GM12878 (cell line): ENCODE measurements around the gene RPL38. TPM values are rescaled to one million over a fixed set of nuclear protein-coding genes. Genes with fewer than 3 reads are reported as not detected.
"Not testable (repeated sequence)": the region's sequence is repeated elsewhere in the genome, so short reads cannot be mapped to it uniquely, and the experiment has no call there.

Experiments used
- ATAC-seq: fragments of 200-7000 bp; cut with Tn5 transposase; 3 replicates; pipeline ENCODE4 v1.9.1; 2020; ENCODE audit warnings: mild to moderate bottlenecking, moderate library complexity
- BruUV-seq: library from RNA; stranded (reverse); fragments of 400-500 nt; replicated peaks from 2 replicates; lab custom pipeline; 2021; lab: Mats Ljungman, UMichigan
- CTCF ChIA-PET: fragments of 300-600 bp; sonication (Branson Sonifier 250); formaldehyde crosslinking; extraction: SDS; loops from one replicate; lab custom pipeline; 2021; ENCODE audit warnings: inconsistent platforms; lab: Yijun Ruan, JAX
- POLR2A ChIA-PET: fragments of 350-600 bp; formaldehyde crosslinking; extraction: SDS; loops from one replicate; lab custom pipeline; 2021; ENCODE audit warnings: inconsistent platforms; lab: Charles Lee
- RAD21 ChIA-PET: fragments of 300-600 bp; sonication (Branson Sonifier 250); formaldehyde crosslinking; loops from one replicate; lab custom pipeline; 2023; ENCODE audit warnings: antibody characterized with exemption; ENCODE audit not compliant: unreplicated experiment; lab: Charles Lee
- SMC1A ChIA-PET: fragments of 300-600 bp; sonication (Branson Sonifier 250); formaldehyde crosslinking; loops from one replicate; lab custom pipeline; 2023; ENCODE audit not compliant: unreplicated experiment, uncharacterized antibody; lab: Charles Lee
- DNase-seq: peaks from one replicate; pipeline ENCODE4 v3.0.0-alpha.2; 2011; ENCODE audit warnings: low read depth, low spot score
- FAIRE-seq: peaks from 3 replicates; lab custom pipeline; 2011; peaks lifted over from hg19 to GRCh38; lab: Jason Lieb, UNC
- H2AFZ ChIP-seq: 2 replicates; pipeline ENCODE4 v1.6.0; 2011; ENCODE audit warnings: low read depth, low read length, control low read depth; ENCODE audit not compliant: control insufficient read depth
- H3K27ac ChIP-seq: 2 replicates; pipeline ENCODE4 v1.5.1; 2011; ENCODE audit warnings: control low read depth; ENCODE audit not compliant: control insufficient read depth, insufficient read depth
- H3K27me3 ChIP-seq, 2 experiments: replicated peaks in 1 of 2; 2 replicates each; pipeline versions ENCODE4 v1.6.0 to v1.6.1; 2011; ENCODE audit warnings: low read length in 1 of 2; ENCODE audit not compliant: control insufficient read depth in 2 of 2, insufficient read depth in 2 of 2
- H3K36me3 ChIP-seq, 2 experiments: 2 replicates each; pipeline ENCODE4 v1.5.1; 2011; ENCODE audit warnings: low read length in 1 of 2; ENCODE audit not compliant: control insufficient read depth in 2 of 2, insufficient read depth in 2 of 2
- H3K4me1 ChIP-seq: 2 replicates; pipeline ENCODE4 v1.6.1; 2011; ENCODE audit warnings: mild to moderate bottlenecking, low read length, moderate library complexity, mixed read lengths; ENCODE audit not compliant: control insufficient read depth, insufficient read depth
- H3K4me2 ChIP-seq: 2 replicates; pipeline ENCODE4 v1.6.0; 2011; ENCODE audit warnings: control low read depth; ENCODE audit not compliant: control insufficient read depth, insufficient read depth
- H3K4me3 ChIP-seq: fragments of 200-600 bp; sonication (generic); 2 replicates; pipeline ENCODE4 v1.5.1; 2016
- H3K79me2 ChIP-seq: 2 replicates; pipeline ENCODE4 v1.6.0; 2011; ENCODE audit warnings: low read length; ENCODE audit not compliant: control insufficient read depth, insufficient read depth
- H3K9ac ChIP-seq: 2 replicates; pipeline ENCODE4 v1.8.0; 2011; ENCODE audit warnings: low read length, control low read depth, mixed read lengths; ENCODE audit not compliant: control insufficient read depth, insufficient read depth
- H3K9me3 ChIP-seq: replicated peaks from 3 replicates; pipeline ENCODE4 v1.5.1; 2011; ENCODE audit warnings: mild to moderate bottlenecking, low read length; ENCODE audit not compliant: control insufficient read depth, insufficient read depth
- H4K20me1 ChIP-seq: 2 replicates; pipeline ENCODE4 v1.6.0; 2011; ENCODE audit not compliant: control insufficient read depth, insufficient read depth
- BACH1 ChIP-seq: fragments of 450-650 bp; IDR thresholded peaks from 2 replicates; pipeline ENCODE4 v1.6.1; 2017; ENCODE audit warnings: mild to moderate bottlenecking, borderline replicate concordance
- FOXK2 ChIP-seq: fragments of 450-650 bp; IDR thresholded peaks from 2 replicates; pipeline ENCODE4 v1.6.1; 2017; ENCODE audit warnings: mild to moderate bottlenecking, moderate library complexity
- MEF2A ChIP-seq: IDR thresholded peaks from 2 replicates; pipeline ENCODE4 v1.6.1; 2011; ENCODE audit warnings: low read depth, mild to moderate bottlenecking, low read length, moderate library complexity; ENCODE audit not compliant: insufficient read depth
- NFIC ChIP-seq: IDR thresholded peaks from 2 replicates; pipeline ENCODE4 v1.6.1; 2012; ENCODE audit warnings: low read depth, mild to moderate bottlenecking, inconsistent platforms, low read length, moderate library complexity
- NFXL1 ChIP-seq: fragments of 450-650 bp; IDR thresholded peaks from 2 replicates; pipeline ENCODE4 v1.6.1; 2017; ENCODE audit warnings: antibody characterized with exemption, mild to moderate bottlenecking, borderline replicate concordance
- SIX5 ChIP-seq: IDR thresholded peaks from 2 replicates; pipeline ENCODE4 v1.6.1; 2011; ENCODE audit warnings: mild to moderate bottlenecking, low read depth, low read length, moderate library complexity; ENCODE audit not compliant: severe bottlenecking
- WGBS: methylation state at CpG from one replicate; pipeline ENCODE4 v1.1.6; 2016; ENCODE audit warnings: low lambda C conversion rate; ENCODE audit not compliant: insufficient replicate concordance, insufficient coverage; ENCODE audit errors: missing lambda C conversion rate; 5-methylcytosine and 5-hydroxymethylcytosine counted together
- in situ Hi-C: fragments of 300-500 bp; cut with MboI; formaldehyde crosslinking; loops from 9 replicates; pipeline ENCODE4 v1.14.3; 2018; ENCODE audit warnings: mixed read lengths
- intact Hi-C: fragments of 100-400 bp; cut with micrococcal nuclease; formaldehyde crosslinking; loops from one replicate; pipeline ENCODE4 v1.14.2; 2022; ENCODE audit not compliant: unreplicated experiment
- polyA plus RNA-seq, 11 experiments: library from polyadenylated mRNA; depleted of rRNA in 4 of 11; unstranded in 6 of 11; stranded (reverse) in 5 of 11; fragments of >200 nt; fragmentation: Nextera tagmentation in 4 of 11; fragmentation: Illumina TruSeq in 1 of 11; extraction: Ambion mirVana in 4 of 11; extraction: Trizol in 1 of 11; gene quantifications; 1 replicate in 1 of 11; 2 replicates in 10 of 11; pipeline versions ENCODE4 v1.2.1 to v1.2.3, GENCODE V29; 2011 to 2016; ENCODE audit warnings: inconsistent platforms in 2 of 11, missing spikeins in 2 of 11, low read depth in 1 of 11
- total RNA-seq, 4 experiments: library from RNA; depleted of rRNA in 3 of 4; stranded (reverse); fragments of >200 nt in 3 of 4; fragmentation: Illumina TruSeq in 1 of 4; extraction: Trizol in 1 of 4; gene quantifications; 2 replicates each; pipeline versions ENCODE4 v1.2.1 to v1.2.3, GENCODE V29; 2013 to 2021
- TF ChIP-seq, protein P1 (sequence below): fragments of 450-650 bp; formaldehyde crosslinking; IDR thresholded peaks from 2 replicates; pipeline ENCODE4 v1.5.0; 2022; ENCODE audit warnings: mild to moderate bottlenecking, missing genetic modification characterization
- TF ChIP-seq, protein P2 (sequence below): fragments of 450-650 bp; conservative IDR thresholded peaks from 2 replicates; pipeline ENCODE4 v1.6.1; 2017; ENCODE audit warnings: mild to moderate bottlenecking, moderate library complexity

The RPL38 gene
- total and polyA plus RNA-seq, 10 of the 15 experiments (the other 5 are each of a cell fraction or from before 2014, with no cell fraction given): 1,318 to 4,938 (median 2,673) TPM

DNA sequence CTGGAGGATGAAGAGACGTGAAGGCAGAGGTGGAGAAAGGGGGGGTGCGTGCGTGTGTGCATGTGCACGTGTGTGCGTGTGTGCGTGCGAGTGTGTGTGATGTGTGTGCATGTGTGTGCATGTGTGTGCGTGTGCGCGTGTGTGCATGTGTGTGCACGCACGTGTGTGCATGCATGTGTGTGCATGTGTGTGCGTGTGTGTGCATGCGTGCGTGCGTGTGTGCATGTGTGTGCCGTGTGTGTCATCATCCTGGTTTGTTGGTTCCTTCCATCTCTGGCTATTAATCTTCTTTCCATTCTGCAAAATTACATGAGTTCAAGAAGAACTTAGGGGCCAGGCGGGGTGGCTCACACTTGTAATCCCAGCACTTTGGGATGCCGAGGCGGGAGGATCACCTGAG lies 17.0 kb upstream of the RPL38 start (continued):
- no peak for TF ChIP-seq MEF2A
- no peak for TF ChIP-seq FOXK2
- TF ChIP-seq SIX5: no peak
- TF ChIP-seq NFIC: no peak
- TF ChIP-seq, all 136 proteins: peak for 3

DNA sequence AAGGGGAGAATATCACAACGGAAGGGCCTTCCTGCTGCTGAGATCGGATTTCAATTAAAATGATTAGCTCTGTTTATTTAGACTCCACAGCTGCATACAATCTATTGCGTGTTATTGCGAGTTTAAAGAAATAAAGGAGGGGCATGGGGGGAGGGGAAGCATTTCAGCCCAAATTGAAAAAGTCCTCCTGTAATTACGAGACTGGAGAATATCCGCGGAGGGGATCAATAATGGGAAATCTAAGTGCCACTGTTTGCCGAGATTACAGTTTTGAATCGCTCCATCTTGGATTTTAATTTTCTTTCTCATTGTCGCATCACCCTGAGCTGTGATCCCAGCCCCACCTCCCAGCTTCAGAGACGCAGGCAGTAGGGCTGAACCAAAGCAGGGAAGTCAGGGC lies 15.7 kb upstream of the RPL38 start:
- Histone ChIP-seq H3K79me2 (no peaks in the 10 kb centered on the region), H3K36me3 (no peaks in the 10 kb centered on the region), H4K20me1 (no peaks in the 10 kb centered on the region), H3K4me3 (no peak overlapping the region), H3K27me3 (no peaks in the 10 kb centered on the region; a peak in 1 of 4 replicates), H3K9me3 (no peaks in the 10 kb centered on the region), H3K4me1 (no peaks in the 10 kb centered on the region; the same call in 1 of the 2 replicates), H3K4me2 (no peak overlapping the region), H3K27ac (no peak overlapping the region), H3K9ac (no peak overlapping the region), H2AFZ (no peak overlapping the region)
- RAD21 ChIA-PET: no interaction called here
- SMC1A ChIA-PET: no interaction called here
- POLR2A ChIA-PET: no interaction called here
- BruUV-seq: no TSS peak
- CTCF ChIA-PET: interaction anchor here (1.7 kb wide), 1 partner anchor 13 kb away, joined by 6 read pairs; no protein-coding TSS in a partner anchor
- TF ChIP-seq BACH1: no peak
- TF ChIP-seq, protein P1, sequence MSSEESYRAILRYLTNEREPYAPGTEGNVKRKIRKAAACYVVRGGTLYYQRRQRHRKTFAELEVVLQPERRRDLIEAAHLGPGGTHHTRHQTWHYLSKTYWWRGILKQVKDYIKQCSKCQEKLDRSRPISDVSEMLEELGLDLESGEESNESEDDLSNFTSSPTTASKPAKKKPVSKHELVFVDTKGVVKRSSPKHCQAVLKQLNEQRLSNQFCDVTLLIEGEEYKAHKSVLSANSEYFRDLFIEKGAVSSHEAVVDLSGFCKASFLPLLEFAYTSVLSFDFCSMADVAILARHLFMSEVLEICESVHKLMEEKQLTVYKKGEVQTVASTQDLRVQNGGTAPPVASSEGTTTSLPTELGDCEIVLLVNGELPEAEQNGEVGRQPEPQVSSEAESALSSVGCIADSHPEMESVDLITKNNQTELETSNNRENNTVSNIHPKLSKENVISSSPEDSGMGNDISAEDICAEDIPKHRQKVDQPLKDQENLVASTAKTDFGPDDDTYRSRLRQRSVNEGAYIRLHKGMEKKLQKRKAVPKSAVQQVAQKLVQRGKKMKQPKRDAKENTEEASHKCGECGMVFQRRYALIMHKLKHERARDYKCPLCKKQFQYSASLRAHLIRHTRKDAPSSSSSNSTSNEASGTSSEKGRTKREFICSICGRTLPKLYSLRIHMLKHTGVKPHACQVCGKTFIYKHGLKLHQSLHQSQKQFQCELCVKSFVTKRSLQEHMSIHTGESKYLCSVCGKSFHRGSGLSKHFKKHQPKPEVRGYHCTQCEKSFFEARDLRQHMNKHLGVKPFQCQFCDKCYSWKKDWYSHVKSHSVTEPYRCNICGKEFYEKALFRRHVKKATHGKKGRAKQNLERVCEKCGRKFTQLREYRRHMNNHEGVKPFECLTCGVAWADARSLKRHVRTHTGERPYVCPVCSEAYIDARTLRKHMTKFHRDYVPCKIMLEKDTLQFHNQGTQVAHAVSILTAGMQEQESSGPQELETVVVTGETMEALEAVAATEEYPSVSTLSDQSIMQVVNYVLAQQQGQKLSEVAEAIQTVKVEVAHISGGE (CRISPR knock-in tag): no peak
- no peak for TF ChIP-seq NFXL1
- TF ChIP-seq, protein P2, sequence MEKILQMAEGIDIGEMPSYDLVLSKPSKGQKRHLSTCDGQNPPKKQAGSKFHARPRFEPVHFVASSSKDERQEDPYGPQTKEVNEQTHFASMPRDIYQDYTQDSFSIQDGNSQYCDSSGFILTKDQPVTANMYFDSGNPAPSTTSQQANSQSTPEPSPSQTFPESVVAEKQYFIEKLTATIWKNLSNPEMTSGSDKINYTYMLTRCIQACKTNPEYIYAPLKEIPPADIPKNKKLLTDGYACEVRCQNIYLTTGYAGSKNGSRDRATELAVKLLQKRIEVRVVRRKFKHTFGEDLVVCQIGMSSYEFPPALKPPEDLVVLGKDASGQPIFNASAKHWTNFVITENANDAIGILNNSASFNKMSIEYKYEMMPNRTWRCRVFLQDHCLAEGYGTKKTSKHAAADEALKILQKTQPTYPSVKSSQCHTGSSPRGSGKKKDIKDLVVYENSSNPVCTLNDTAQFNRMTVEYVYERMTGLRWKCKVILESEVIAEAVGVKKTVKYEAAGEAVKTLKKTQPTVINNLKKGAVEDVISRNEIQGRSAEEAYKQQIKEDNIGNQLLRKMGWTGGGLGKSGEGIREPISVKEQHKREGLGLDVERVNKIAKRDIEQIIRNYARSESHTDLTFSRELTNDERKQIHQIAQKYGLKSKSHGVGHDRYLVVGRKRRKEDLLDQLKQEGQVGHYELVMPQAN: no peak
- 47% methylated on average over 11 of the region's 11 CpGs for WGBS
- in situ Hi-C loops (no loop called here), intact Hi-C loops (no loop called here)
- ATAC-seq (no peak), FAIRE-seq (no peak), DNase-seq (no peak)

DNA sequence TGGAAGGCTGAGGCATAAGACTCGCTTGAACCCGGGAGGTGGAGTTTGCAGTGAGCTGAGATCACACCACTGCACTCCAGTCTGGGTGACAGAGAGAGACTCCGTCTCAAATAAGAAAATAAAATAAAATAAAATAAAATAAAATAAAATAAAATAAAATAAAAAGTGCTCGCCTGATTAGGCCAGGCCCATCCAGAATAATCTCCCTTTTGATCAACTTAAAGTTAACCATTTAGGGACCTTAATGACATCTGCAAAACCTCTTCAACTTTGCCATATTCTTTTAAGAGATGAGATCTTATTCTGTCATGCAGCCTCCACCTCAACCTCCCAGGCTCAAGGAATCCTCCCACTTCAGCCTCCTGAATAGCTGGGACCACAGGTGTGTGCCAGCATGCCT lies 14.8 kb upstream of the RPL38 start:
- in situ Hi-C loops, H3K27ac ChIP-seq, H3K36me3 ChIP-seq, ATAC-seq, H3K4me1 ChIP-seq, H4K20me1 ChIP-seq, H3K9ac ChIP-seq, intact Hi-C loops, POLR2A ChIA-PET, H3K79me2 ChIP-seq, H3K4me2 ChIP-seq, H3K4me3 ChIP-seq, SMC1A ChIA-PET, BruUV-seq, H2AFZ ChIP-seq, H3K9me3 ChIP-seq, DNase-seq, H3K27me3 ChIP-seq, RAD21 ChIA-PET, FAIRE-seq: not testable (repeated sequence)
- WGBS: 13% methylated on average over 4 of the region's 4 CpGs
- CTCF ChIA-PET: interaction anchor here (1.7 kb wide), 1 partner anchor 11 kb away, joined by 8 read pairs; no protein-coding TSS in a partner anchor
